HEK293 (cell line): ENCODE data around the gene MYH14.

Experiments
- TRIM28 ChIP-seq: IDR thresholded peaks from 2 replicates; pipeline ENCODE4 v1.6.1; 2011; ENCODE audit warnings: low read length, control low read depth, borderline replicate concordance
- ZNF311 ChIP-seq: fragments of 450-650 bp; formaldehyde crosslinking; IDR thresholded peaks from 2 replicates; pipeline ENCODE4 v1.5.1; 2017; ENCODE audit warnings: missing biosample characterization, missing genetic modification characterization, borderline replicate concordance
- TF ChIP-seq, protein P1 (sequence below): fragments of 450-650 bp; formaldehyde crosslinking; IDR thresholded peaks from 2 replicates; pipeline ENCODE4 v1.5.1; 2016; ENCODE audit warnings: missing biosample characterization, missing genetic modification characterization

DNA sequence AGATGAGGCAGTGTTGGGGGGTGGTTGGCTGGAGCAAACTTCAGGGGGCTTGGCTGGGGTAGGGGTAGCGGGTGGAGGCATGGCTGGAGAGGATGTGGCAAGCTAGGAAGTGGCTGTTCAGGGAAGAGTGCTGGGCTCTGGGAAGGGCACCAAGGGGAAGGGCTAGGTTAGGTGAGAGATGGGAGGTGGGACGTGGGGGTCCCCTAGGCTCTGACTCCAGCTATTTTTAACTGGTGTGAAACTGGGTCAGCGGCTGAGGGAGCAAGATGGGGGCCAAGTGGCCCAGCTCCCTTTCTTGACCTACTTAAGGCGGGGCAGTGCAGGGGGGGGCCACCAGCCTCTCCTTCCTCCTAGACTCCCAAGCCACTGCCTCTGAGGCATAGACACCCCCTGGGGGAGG is 118.4 kb downstream of the MYH14 start:
- no peak for TF ChIP-seq ZNF311 (tag by site-specific recombination)
- TF ChIP-seq, protein P1, sequence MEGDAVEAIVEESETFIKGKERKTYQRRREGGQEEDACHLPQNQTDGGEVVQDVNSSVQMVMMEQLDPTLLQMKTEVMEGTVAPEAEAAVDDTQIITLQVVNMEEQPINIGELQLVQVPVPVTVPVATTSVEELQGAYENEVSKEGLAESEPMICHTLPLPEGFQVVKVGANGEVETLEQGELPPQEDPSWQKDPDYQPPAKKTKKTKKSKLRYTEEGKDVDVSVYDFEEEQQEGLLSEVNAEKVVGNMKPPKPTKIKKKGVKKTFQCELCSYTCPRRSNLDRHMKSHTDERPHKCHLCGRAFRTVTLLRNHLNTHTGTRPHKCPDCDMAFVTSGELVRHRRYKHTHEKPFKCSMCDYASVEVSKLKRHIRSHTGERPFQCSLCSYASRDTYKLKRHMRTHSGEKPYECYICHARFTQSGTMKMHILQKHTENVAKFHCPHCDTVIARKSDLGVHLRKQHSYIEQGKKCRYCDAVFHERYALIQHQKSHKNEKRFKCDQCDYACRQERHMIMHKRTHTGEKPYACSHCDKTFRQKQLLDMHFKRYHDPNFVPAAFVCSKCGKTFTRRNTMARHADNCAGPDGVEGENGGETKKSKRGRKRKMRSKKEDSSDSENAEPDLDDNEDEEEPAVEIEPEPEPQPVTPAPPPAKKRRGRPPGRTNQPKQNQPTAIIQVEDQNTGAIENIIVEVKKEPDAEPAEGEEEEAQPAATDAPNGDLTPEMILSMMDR (tag by site-specific recombination), result no peak
- no peak for TF ChIP-seq TRIM28
